ENCODE results near the gene ARL4C. TPM values are rescaled to one million over a fixed set of nuclear protein-coding genes. Genes with fewer than 3 reads are reported as not detected.

The ARL4C gene
- total and polyA plus RNA-seq, 4 donors: 6.8 to 12.5 (median 9.0) TPM

- no peaks in the 10 kb centered on the region for H3K27me3 ChIP-seq (ENCODE audit: control insufficient read depth in 1 of 2, insufficient read depth in 2 of 2, low read length in 1 of 2)
- no peak overlapping the region for H3K27ac ChIP-seq (ENCODE audit: low read depth in 1 of 2, low read length in 2 of 2)
- H3K4me3 ChIP-seq (ENCODE audit: low read length in 2 of 2): no peak overlapping the region
- ATAC-seq (ENCODE audit: low FRiP score): no peak
- no peak for DNase-seq
- H3K4me1 ChIP-seq (ENCODE audit: control insufficient read depth in 1 of 2, insufficient read depth in 2 of 2, low read length in 2 of 2): no peaks in the 10 kb centered on the region
- 69 to 86% methylated on average over 5 of the region's 5 CpGs for WGBS, 2 donors
- intact Hi-C loops (cut with DNase I): no loop called here
- H3K36me3 ChIP-seq (ENCODE audit: control insufficient read depth in 1 of 2, insufficient read depth in 2 of 2, low read length in 1 of 2): no peaks in the 10 kb centered on the region
- H3K9me3 ChIP-seq (ENCODE audit: control insufficient read depth, low read length): no peaks in the 10 kb centered on the region
Observed at GRCh38 chr2:234447963-234448362, 48.9 kb downstream of the ARL4C start.

- ATAC-seq (ENCODE audit: low FRiP score) (no peak), DNase-seq (no peak)
- Histone ChIP-seq H3K9me3 (ENCODE audit: control insufficient read depth, low read length) (no peaks in the 10 kb centered on the region), H3K27me3 (ENCODE audit: control insufficient read depth in 1 of 2, insufficient read depth in 2 of 2, low read length in 1 of 2) (no peaks in the 10 kb centered on the region), H3K27ac (ENCODE audit: low read depth in 1 of 2, low read length in 2 of 2) (no peak overlapping the region), H3K36me3 (ENCODE audit: control insufficient read depth in 1 of 2, insufficient read depth in 2 of 2, low read length in 1 of 2) (no peaks in the 10 kb centered on the region), H3K4me1 (ENCODE audit: control insufficient read depth in 1 of 2, insufficient read depth in 2 of 2, low read length in 2 of 2) (no peaks in the 10 kb centered on the region), H3K4me3 (ENCODE audit: low read length in 2 of 2) (no peak overlapping the region)
- intact Hi-C loops (cut with DNase I): no loop called here
- 94 to 96% methylated on average over 6 of the region's 6 CpGs for WGBS, 2 donors
Observed at GRCh38 chr2:234447189-234447588, 49.7 kb downstream of the ARL4C start.

GRCh38 chr2:234446404-234447076 lies 50.3 kb downstream of the ARL4C start:
- 90 to 92% methylated on average over 18 of the region's 18 CpGs for WGBS, 2 donors
- H3K27ac ChIP-seq (ENCODE audit: low read depth in 1 of 2, low read length in 2 of 2): no peak overlapping the region
- intact Hi-C loops (cut with DNase I): no loop called here

GRCh38 chr2:234444893-234445292 lies 52.0 kb downstream of the ARL4C start:
- Histone ChIP-seq H3K36me3 (ENCODE audit: control insufficient read depth in 1 of 2, insufficient read depth in 2 of 2, low read length in 1 of 2) (no peaks in the 10 kb centered on the region), H3K27me3 (ENCODE audit: control insufficient read depth in 1 of 2, insufficient read depth in 2 of 2, low read length in 1 of 2) (no peaks in the 10 kb centered on the region), H3K9me3 (ENCODE audit: control insufficient read depth, low read length) (no peaks in the 10 kb centered on the region), H3K27ac (ENCODE audit: low read depth in 1 of 2, low read length in 2 of 2) (peak overlapping the region in 1 of 2 donors; percentile 68), H3K4me3 (ENCODE audit: low read length in 2 of 2) (no peak overlapping the region), H3K4me1 (ENCODE audit: control insufficient read depth in 1 of 2, insufficient read depth in 2 of 2, low read length in 2 of 2) (no peaks in the 10 kb centered on the region)
- peak in 1 of 2 donors; percentile 86 for DNase-seq
- no peak for ATAC-seq (ENCODE audit: low FRiP score)
- intact Hi-C loops (cut with DNase I): loop anchor here in 1 of 2 donors (5.0 kb wide), 1 partner anchor 52 kb away; the partner anchor contains the start of gene ARL4C
- WGBS, 2 donors: 10 to 13% methylated on average over 10 of the region's 10 CpGs

More at GRCh38 chr2:234446404-234447076, 50.3 kb downstream of the ARL4C start:
- DNase-seq: peak; percentile 78 to 91
- Histone ChIP-seq H3K27me3 (ENCODE audit: control insufficient read depth in 1 of 2, insufficient read depth in 2 of 2, low read length in 1 of 2) (no peaks in the 10 kb centered on the region), H3K4me1 (ENCODE audit: control insufficient read depth in 1 of 2, insufficient read depth in 2 of 2, low read length in 2 of 2) (no peaks in the 10 kb centered on the region), H3K9me3 (ENCODE audit: control insufficient read depth, low read length) (no peaks in the 10 kb centered on the region), H3K36me3 (ENCODE audit: control insufficient read depth in 1 of 2, insufficient read depth in 2 of 2, low read length in 1 of 2) (no peaks in the 10 kb centered on the region), H3K4me3 (ENCODE audit: low read length in 2 of 2) (no peak overlapping the region)
- ATAC-seq (ENCODE audit: low FRiP score): peak; percentile 66

- ATAC-seq (ENCODE audit: low FRiP score) (no peak), DNase-seq (no peak)
- Histone ChIP-seq H3K9me3 (ENCODE audit: control insufficient read depth, low read length) (no peaks in the 10 kb centered on the region), H3K4me1 (ENCODE audit: control insufficient read depth in 1 of 2, insufficient read depth in 2 of 2, low read length in 2 of 2) (no peaks in the 10 kb centered on the region), H3K4me3 (ENCODE audit: low read length in 2 of 2) (no peak overlapping the region), H3K27ac (ENCODE audit: low read depth in 1 of 2, low read length in 2 of 2) (no peak overlapping the region), H3K36me3 (ENCODE audit: control insufficient read depth in 1 of 2, insufficient read depth in 2 of 2, low read length in 1 of 2) (no peaks in the 10 kb centered on the region), H3K27me3 (ENCODE audit: control insufficient read depth in 1 of 2, insufficient read depth in 2 of 2, low read length in 1 of 2) (no peaks in the 10 kb centered on the region)
- WGBS, 2 donors: 84% methylated on average over 4 of the region's 4 CpGs
- intact Hi-C loops (cut with DNase I): loop anchor here in 1 of 2 donors (5.0 kb wide), 1 partner anchor 53 kb away; the partner anchor contains the start of gene ARL4C
Observed at GRCh38 chr2:234444242-234444730, 52.6 kb downstream of the ARL4C start.
